KMS-11 (cell line): Measurements from ENCODE around the gene CA12.

ENCODE experiments used
- H2AFZ ChIP-seq: fragments of 200-600 bp; sonication (generic); 2 replicates; pipeline ENCODE4 v1.6.1; 2016; ENCODE audit warnings: antibody characterized with exemption, mixed run types, low read depth
- H3K27ac ChIP-seq: fragments of 200-600 bp; sonication (generic); 2 replicates; pipeline ENCODE4 v1.6.1; 2016; ENCODE audit warnings: mild to moderate bottlenecking, mixed run types
- H3K27me3 ChIP-seq: fragments of 200-600 bp; sonication (generic); 2 replicates; pipeline ENCODE4 v1.6.1; 2017; ENCODE audit warnings: mild to moderate bottlenecking, low read depth, mixed run types, moderate library complexity; ENCODE audit not compliant: insufficient read depth
- H3K36me3 ChIP-seq: fragments of 200-600 bp; sonication (generic); 2 replicates; pipeline ENCODE4 v1.6.1; 2017; ENCODE audit warnings: mild to moderate bottlenecking, mixed run types; ENCODE audit not compliant: insufficient read depth
- H3K4me1 ChIP-seq: fragments of 200-600 bp; sonication (generic); 2 replicates; pipeline ENCODE4 v1.6.1; 2016; ENCODE audit warnings: mild to moderate bottlenecking, low read depth, mixed run types; ENCODE audit not compliant: poor library complexity, severe bottlenecking
- H3K4me2 ChIP-seq: fragments of 200-600 bp; sonication (generic); 2 replicates; pipeline ENCODE4 v1.7.0; 2016; ENCODE audit warnings: mild to moderate bottlenecking, mixed run types
- H3K4me3 ChIP-seq: fragments of 200-600 bp; sonication (generic); IDR thresholded peaks from 2 replicates; pipeline ENCODE4 v1.6.1; 2017; ENCODE audit warnings: low read depth, low read length, mixed read lengths; ENCODE audit not compliant: insufficient read depth
- H3K79me2 ChIP-seq: fragments of 200-600 bp; sonication (generic); 2 replicates; pipeline ENCODE4 v1.6.1; 2016; ENCODE audit warnings: low read depth, mixed run types; ENCODE audit not compliant: insufficient read depth
- H3K9ac ChIP-seq: fragments of 200-600 bp; sonication (generic); 2 replicates; pipeline ENCODE4 v1.6.1; 2016; ENCODE audit warnings: mild to moderate bottlenecking, mixed run types
- H4K20me1 ChIP-seq: fragments of 200-600 bp; sonication (generic); 2 replicates; pipeline ENCODE4 v1.6.1; 2016; ENCODE audit warnings: mild to moderate bottlenecking, mixed run types; ENCODE audit not compliant: insufficient read depth
- TF ChIP-seq, protein P1 (sequence below): fragments of 200-600 bp; sonication (generic); conservative IDR thresholded peaks from 2 replicates; pipeline ENCODE4 v1.6.1; 2017; ENCODE audit warnings: low read depth, mild to moderate bottlenecking, antibody characterized with exemption, low read length, moderate library complexity, mixed read lengths

The CA12 gene

DNA sequence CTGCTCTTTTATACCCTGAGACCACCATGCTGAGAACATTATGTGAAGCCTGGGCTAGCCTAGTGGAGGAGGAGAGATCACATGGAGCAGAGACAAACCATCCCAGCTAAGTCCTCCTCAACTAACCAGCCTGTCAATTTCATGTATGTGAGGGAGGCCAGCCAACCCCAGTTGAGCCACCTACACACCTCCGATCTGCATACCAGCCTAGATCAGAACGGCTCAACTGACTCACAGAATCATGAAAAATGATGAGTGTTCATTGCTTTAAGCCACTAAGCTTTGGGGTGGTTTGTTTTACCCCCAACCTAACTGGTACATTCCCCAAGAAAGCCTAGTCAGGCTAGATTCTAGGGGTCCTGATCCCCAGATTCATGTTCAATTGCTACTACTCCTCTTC is 19.4 kb upstream of the CA12 start:
- TF ChIP-seq, protein P1, sequence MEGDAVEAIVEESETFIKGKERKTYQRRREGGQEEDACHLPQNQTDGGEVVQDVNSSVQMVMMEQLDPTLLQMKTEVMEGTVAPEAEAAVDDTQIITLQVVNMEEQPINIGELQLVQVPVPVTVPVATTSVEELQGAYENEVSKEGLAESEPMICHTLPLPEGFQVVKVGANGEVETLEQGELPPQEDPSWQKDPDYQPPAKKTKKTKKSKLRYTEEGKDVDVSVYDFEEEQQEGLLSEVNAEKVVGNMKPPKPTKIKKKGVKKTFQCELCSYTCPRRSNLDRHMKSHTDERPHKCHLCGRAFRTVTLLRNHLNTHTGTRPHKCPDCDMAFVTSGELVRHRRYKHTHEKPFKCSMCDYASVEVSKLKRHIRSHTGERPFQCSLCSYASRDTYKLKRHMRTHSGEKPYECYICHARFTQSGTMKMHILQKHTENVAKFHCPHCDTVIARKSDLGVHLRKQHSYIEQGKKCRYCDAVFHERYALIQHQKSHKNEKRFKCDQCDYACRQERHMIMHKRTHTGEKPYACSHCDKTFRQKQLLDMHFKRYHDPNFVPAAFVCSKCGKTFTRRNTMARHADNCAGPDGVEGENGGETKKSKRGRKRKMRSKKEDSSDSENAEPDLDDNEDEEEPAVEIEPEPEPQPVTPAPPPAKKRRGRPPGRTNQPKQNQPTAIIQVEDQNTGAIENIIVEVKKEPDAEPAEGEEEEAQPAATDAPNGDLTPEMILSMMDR: no peak
- Histone ChIP-seq H4K20me1 (no peaks in the 10 kb centered on the region), H3K4me2 (no peak overlapping the region), H3K27ac (no peak overlapping the region), H3K36me3 (no peaks in the 10 kb centered on the region), H3K4me3 (no peak overlapping the region), H3K4me1 (no peaks in the 10 kb centered on the region), H3K27me3 (no peaks in the 10 kb centered on the region), H3K79me2 (no peaks in the 10 kb centered on the region), H3K9ac (no peak overlapping the region), H2AFZ (no peak overlapping the region)

DNA sequence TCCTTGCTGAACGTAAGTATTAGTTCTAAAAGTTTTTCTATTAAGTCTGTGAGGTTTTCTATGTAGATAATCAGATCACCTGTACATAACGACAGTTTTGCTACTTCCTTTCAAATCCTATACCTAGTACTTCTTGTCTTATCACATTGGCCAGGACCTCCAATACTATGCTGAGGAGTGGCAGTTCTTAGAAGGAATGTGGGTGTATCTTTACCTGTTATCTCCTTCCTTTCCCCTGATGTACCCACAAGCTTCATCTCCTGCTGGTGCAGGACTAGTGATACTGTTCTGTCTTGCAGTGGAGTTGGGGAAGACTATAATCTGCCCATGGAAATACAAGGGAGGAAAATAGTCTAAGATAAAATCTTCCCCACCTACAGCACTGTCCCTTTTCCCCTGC is 16.8 kb upstream of the CA12 start:
- Histone ChIP-seq H3K4me1 (no peaks in the 10 kb centered on the region), H3K4me3 (no peak overlapping the region), H2AFZ (no peak overlapping the region), H3K79me2 (no peaks in the 10 kb centered on the region), H3K27me3 (no peaks in the 10 kb centered on the region), H3K36me3 (no peaks in the 10 kb centered on the region), H3K27ac (no peak overlapping the region), H3K9ac (no peak overlapping the region), H4K20me1 (no peaks in the 10 kb centered on the region), H3K4me2 (no peak overlapping the region)
- TF ChIP-seq, protein P1: no peak

DNA sequence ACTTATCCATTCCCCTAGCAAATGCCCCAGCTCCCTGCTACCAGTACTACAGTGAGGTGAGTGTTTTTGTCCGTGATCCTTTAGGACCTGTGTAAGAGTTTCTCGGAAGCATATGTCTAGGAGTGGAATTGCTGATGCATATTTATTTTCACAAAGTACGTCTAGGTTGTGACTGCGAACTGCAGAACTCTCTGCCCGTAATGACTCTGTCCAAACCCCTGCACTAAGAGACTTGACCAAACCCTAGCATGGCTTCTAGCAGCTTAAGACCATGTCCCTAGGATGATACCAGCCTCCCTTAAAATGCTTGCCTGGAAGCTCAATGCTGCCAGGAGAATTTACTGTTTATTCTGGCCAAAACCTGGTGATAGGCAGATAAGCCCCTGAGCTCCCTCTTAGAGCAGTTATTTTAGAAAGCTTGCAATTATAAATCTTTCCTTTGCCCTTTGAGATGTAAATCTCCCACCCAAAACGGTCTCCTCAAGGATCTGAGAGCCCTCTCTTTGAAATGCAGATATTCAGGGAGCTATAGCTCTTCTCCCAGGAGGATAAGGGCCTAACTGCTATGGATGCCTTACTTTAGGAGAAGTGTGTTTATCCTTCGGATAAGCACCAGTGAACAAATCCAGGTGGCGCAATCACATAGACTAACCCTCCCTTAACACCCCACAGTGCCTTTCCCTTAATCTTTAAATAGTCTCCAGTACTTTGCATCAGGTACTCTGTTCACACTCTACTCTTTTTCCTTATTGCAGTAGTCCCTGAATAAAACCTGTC is 14.7 kb upstream of the CA12 start:
- Histone ChIP-seq H3K4me2 (no peak overlapping the region), H3K27me3 (no peaks in the 10 kb centered on the region), H2AFZ (no peak overlapping the region), H3K4me3 (no peak overlapping the region), H4K20me1 (no peaks in the 10 kb centered on the region), H3K4me1 (no peaks in the 10 kb centered on the region), H3K36me3 (no peaks in the 10 kb centered on the region), H3K27ac (no peak overlapping the region), H3K79me2 (no peaks in the 10 kb centered on the region), H3K9ac (no peak overlapping the region)
- TF ChIP-seq, protein P1: no peak

DNA sequence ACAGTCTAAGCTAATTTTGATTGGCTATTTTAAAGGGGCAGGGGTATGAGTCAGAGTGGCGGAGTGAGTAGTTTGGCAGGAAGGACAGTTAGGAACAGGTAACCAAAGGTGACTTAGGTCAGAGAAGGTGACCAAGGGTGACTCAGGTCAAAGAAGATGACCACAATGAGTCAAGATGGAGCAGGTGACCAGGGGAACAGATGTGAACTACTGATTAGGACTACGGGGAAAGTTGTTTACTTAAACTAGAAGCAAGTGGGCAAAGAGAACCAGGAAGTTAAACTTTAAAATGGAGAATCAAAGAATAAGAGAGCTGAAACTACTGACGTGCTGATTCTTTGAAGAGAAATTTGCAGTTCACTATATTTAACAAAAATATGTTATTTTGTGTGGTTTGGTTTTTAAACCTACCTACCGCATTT is 14.1 kb upstream of the CA12 start:
- no peaks in the 10 kb centered on the region for H3K27me3 ChIP-seq
- H3K9ac ChIP-seq: no peak overlapping the region
- no peaks in the 10 kb centered on the region for H3K79me2 ChIP-seq
- TF ChIP-seq, protein P1: no peak
- H3K27ac ChIP-seq: no peak overlapping the region
- no peaks in the 10 kb centered on the region for H3K4me1 ChIP-seq
- H4K20me1 ChIP-seq: no peaks in the 10 kb centered on the region
- H3K36me3 ChIP-seq: no peaks in the 10 kb centered on the region
- H2AFZ ChIP-seq: no peak overlapping the region
- no peak overlapping the region for H3K4me3 ChIP-seq
- no peak overlapping the region for H3K4me2 ChIP-seq
